Stimulated activated CD4-positive, alpha-beta T cell treated with anti-CD3 and anti-CD28 coated beads, Interleukin-4, amount 100 ng/mL, for 1 hour (primary cell): Measurements from ENCODE around the gene TSPYL4.

Source experiments
- DNase-seq: peaks from one replicate; pipeline ENCODE4 v3.0.0-alpha.2; 2020

Gene TSPYL4

GRCh38 chr6:116221067-116221466 is 32.8 kb downstream of the TSPYL4 start:
- no peak for DNase-seq

DNA sequence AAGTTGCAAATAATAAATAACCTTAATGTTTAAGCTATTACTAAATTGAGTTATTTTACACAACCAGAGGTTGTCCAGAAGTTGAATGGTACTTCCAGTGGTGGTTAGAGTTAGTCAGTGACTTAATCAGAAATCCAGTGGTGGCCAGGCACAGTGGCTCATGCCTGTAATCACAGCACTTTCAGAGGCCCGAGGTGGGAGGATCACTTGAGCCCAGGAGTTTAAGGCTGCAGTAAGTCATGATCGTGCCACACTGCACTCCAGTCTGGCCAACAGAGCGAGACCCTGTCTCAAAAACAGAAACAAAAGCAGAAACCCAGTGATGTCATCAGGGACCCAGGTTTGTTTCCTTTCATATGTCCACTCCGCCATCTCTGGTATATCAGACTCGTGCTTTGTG is 35.0 kb downstream of the TSPYL4 start:
- DNase-seq, result no peak

DNA sequence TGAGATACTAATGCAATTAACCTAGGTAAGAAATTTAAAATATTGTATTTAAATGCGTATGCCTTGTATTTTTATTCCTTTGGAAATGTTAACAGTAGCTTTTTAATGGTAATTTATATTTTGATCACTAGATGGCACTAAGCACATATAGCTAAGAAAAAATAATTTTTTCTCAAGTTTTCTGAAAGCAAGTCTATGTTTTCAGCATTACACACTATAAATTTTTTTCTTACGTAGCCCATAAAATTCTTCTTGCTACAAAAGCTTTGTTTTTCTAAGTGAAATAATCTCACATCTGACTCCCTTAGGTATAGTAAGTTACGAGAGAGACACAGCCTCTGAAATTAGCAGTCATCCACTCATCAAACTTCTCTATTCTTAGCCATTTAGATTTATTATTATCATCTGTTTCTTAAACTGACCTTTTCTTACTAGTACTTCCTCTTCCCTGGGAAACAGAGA is 35.7 kb downstream of the TSPYL4 start:
- DNase-seq, result no peak

DNA sequence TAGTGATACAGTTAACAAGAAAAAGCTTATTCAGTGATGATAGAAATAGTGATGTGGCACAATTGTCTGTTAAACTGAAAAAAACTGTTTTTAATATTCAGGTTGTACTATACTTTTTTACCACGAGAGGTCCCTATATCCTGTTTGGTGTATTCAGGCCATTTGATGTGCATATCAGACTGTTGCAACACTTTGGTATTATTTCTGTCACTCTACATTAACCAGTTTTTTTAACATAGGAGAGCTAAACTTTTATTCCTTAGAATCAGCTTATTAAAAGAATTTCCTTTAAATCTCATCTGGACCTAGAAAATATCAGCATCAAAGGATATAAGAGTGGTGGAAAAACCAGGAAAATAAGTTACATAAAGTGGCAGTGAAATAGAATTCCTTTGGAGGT is 36.8 kb downstream of the TSPYL4 start:
- no peak for DNase-seq

- DNase-seq, result no peak
Measured at GRCh38 chr6:116215414-116215813, 38.5 kb downstream of the TSPYL4 start.

GRCh38 chr6:116214681-116215080 is 39.2 kb downstream of the TSPYL4 start:
- DNase-seq, result no peak

DNA sequence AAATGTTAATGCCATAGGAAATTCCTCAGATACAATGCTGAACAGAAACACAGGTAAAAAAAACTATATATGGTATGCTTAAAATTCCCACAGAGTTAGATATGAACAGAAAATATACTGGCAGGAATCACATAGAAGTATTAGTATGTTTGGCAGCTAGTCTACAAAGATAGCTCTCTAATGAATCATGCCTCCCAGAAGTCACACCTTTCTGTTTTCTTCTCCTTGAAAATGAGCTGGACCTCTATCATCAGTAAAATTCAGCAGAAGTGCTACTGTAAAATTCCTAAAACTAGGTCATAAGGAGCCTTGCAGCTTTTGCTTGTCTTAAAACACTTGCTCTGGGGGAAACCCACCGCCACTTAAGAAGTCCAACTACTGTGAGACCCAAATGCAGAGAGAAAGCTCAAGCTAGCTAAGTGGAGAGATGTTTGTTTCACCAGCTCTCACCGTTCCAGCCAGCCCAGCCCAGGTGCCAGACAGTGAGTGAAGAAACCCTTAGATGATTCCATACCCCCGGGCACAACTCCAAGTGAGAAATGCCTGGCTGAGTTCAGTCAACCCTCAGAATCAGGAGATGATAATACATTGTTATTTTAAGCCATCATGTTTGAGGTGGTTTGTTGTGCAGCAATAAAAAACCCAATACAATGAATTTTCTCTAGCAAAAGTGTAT is 43.0 kb downstream of the TSPYL4 start:
- DNase-seq, result no peak

DNA sequence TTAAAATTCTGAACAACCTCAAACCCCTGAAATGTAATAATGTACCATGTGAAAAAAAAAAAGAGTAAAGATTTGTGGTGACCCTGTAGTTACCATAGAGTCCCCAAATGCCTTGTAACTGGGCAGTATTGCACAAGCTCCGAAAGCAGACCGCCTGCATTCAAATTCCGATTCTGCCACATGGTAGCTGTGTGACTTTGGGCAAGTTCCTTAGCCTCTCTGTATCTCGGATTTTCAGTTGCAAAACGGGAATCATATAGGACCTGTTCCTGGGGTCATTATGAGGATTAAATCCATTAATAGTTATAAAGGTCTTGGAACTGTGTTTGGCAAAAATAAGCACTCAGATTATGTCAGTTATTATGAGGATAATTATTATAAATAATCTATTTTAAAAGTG is 43.6 kb downstream of the TSPYL4 start:
- no peak for DNase-seq

DNA sequence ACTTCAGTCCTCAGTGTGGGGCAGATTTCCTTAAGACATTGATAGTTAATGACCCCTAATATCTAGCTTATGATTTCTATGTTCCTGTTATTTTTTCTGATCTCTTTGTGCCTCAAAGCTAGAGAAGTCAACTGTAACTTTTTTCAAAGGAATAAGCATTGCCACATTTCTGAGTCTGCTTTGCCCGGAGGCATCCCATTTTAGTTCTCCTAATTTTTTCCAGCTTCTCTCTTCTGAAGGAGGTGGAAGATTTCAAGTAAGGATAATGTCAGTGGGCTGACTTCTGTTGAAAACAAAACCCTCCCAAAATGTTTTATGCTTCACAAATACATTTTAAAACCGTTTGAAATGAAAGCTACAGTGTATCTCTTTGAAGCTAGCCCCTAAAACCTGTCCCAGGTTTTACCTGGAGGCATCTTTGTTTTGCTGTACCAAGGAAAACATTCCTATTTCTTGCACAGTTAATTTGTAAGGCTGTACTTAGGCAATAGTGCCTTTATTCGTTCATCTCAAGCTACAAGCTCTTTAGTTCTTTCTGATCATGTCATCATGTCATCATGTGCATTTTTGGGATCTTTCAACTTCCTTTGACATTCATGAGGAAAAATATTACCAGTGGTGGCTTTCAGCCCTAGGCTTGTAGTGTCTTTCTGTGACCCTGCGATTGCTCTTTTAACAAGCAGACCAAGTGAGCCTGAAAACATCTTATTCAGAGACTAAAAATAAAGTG is 45.7 kb downstream of the TSPYL4 start:
- DNase-seq, result no peak

GRCh38 chr6:116206231-116206903 is 47.5 kb downstream of the TSPYL4 start:
- no peak for DNase-seq

DNA sequence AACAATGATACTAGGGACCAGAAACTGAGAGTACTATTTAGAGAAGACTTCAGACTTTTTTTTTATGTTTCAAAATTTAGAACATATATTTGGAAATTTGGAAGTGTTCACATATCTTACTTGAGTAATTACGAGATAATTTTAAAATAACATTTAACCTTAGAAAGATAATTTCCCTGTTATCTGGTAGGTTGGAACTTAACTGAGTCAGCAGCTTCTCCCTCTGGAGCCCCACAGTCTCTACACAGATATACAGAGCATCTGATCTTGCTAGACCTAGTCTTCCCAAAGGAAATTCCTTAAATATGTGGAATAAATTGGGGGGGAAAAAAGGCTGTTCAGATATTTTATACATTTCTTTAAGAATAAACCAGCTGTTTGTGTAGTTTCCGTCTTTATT is 48.6 kb downstream of the TSPYL4 start:
- no peak for DNase-seq

DNA sequence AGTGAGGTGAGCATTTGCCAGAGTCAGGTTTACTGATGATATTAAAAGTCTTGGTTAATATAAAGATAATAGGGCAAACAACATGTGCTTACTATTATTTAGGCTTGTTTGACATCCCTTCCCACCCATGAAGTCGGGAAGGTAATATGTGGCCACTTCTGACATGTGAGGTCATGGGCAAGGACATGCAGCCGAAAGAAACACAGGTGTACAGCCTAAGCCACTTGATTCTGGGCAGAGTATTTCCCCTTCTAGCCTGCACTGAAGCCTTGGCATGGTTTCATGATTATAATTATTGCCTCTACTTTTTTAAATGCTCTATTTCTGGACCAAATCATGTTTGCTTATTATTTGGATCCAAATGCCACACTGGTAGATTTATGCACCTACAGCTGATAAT is 52.3 kb downstream of the TSPYL4 start:
- no peak for DNase-seq

DNA sequence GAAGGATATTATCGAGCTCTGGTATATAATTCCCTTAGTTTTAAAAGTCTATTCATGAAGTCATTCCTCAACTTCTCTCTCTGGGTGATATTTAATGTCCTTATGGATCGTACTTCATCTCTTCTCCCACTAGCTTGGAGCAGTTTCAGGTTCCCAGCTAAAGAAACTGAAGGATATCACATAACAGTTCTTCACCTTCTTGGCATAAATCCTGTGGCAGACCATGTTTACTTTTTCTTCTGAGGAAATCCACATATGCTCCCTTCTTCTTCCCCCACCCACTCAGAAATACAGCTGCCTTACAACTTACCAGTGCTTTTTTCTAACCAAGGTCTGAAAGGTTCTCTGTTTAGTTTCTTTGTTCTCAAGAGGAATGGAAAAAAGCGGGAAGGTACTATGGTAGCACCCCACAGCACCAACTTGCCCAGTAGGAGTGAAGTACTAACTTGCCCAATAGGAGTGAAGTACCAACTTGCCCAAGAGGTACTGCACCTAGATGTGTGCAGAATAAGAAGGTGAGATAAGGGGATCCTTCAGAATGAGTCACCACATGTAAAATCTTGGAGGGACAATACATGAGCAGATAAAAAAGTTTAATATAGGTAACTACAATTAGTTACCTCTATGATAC is 53.1 kb downstream of the TSPYL4 start:
- DNase-seq, result no peak
